Stimulated activated CD4-positive, alpha-beta T cell treated with anti-CD3 and anti-CD28 coated beads, Interleukin-4, amount 100 ng/mL, for 4 hours (primary cell): ENCODE measurements around the gene CPM.

Experiments used
- DNase-seq, 2 experiments: peaks; one replicate each; pipeline ENCODE4 v3.0.0-alpha.2; 2020

Gene CPM

DNA sequence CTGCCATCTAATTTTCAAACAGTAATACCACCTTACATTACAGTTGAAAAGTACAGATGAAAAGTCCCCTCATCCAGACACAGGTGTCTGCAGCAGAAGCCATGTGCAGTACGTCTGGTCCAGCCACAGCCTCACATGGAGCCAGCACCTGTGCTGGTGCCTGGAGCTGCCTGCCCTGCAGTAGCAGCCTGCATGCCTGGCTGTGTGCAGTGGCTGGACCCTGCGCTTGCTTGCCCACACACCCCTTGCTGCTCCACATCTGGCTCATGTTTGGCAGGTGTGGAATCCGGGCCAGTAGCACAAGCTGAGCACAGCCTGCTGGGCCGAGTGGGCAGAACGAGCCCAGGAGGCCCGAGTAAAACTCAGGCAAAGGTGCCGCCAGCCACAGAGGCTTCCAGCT lies 21.8 kb upstream of the CPM start:
- DNase-seq, result no peak

GRCh38 chr12:68953536-68953935 lies 20.6 kb upstream of the CPM start:
- no peak for DNase-seq

DNA sequence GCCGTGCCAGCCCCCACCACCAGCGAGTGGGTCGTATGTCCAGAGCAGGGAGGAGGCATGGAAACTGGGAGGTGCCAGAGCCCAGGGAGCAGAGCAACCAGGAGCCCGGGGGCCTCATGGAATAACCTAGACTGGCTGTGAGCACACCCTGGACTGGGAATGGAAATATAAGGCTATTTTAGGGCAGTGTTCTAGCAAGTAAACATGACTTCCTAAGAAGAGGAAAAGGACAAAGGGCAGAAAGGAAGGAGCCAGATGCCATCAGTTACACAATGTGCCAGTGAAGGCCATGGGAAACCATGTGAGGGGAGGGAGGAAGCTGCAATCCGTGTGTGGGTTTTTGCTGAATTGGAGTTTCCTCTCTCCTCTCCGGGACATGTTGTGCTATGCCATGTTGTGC lies 18.7 kb upstream of the CPM start:
- no peak for DNase-seq

DNA sequence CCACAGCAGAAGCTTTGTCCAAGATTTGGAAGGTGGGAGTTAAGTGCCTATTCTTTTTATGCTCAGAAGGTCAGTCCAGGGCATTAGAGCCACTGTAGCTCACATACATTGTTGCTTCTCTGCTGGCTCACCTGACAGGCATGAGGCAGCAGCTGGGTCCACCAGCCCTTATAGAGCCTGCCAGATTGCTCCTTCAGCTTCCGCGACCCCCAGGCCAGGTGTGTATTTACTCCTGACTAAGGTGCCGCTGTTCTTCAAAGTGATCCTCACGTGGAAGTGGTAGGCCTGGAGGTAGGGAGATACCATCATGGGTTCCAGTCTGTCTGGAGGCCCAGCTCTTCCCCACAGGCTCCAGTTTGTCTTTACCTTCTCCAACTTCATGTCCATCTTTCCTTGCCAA lies 17.5 kb upstream of the CPM start:
- DNase-seq, result no peak

- DNase-seq, result no peak
These were observed 12.3 kb upstream of the CPM start for GRCh38 chr12:68945255-68945654.

DNA sequence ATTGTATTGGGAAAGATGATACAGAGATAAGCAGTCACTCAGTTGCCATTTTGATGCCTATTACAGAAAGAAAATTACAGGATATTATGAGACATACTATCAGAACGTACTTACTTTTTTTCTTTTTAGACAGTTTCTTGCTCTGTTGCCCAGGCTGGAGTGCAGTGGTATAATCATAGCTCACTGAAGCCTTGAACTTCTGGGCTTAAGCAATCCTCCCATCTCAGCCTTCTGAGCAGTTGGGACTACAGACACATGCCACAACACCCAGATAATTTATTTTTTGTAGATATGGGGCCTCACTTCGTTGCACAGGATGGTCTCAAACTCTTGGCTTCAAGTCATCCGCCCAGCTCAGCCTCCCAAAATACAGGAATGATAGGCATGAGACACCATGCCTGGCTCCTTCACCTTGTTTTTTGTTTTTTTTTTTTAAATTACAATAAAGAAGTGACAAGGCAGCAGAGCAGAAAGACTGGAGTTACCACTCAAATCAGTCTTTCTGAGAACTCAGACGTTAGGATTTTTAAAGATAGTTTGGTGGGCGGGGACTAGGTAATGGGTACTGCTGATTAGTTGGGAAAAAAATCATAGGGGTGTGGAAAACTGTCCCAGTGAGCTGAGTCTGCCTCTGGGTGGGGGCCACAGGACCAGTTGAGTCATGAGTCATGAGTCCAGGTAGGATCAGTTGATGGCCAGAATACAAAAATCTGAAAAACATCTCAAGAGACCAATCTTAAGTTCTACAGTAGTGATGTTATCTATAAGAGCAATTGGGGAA lies 11.5 kb upstream of the CPM start:
- no peak for DNase-seq

DNA sequence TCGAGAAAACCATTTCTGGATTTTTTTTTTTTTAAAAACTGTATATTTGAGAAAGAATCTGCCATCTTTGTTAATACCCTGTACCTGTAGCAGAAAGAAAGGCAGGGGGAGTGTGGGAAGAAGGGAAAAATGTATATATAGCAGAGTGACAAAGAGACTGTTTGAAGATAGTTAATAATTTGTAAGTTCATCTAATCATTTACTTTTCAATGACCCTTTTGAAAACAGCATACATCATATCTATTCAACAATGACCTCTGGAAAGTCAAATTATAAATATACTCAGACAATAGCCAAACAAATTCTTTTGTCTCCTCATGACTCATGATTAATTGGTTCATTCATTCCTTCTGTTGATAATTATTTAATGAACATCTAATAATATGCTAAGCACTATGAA lies 10.9 kb upstream of the CPM start:
- DNase-seq, result no peak

- DNase-seq, result no peak
These were observed 7.8 kb upstream of the CPM start for GRCh38 chr12:68940731-68941130.

DNA sequence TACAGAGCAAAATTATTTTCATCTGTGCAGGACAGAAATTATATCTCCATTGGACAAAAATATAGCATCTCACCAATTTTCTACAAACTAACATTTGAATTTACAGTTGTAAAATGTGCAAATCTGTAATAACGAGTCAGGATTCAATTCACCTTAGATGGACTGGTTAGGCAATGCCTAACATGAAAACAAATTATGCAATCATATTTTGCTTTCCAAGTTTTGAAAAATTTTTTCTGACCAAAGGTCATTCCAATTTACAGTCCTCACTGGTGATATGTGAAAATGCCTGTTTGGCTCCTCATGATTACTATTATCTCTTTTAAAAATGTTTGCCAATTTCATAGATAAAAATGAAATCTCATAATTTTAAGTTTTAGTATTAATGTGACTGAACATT lies 6.5 kb upstream of the CPM start:
- no peak for DNase-seq

DNA sequence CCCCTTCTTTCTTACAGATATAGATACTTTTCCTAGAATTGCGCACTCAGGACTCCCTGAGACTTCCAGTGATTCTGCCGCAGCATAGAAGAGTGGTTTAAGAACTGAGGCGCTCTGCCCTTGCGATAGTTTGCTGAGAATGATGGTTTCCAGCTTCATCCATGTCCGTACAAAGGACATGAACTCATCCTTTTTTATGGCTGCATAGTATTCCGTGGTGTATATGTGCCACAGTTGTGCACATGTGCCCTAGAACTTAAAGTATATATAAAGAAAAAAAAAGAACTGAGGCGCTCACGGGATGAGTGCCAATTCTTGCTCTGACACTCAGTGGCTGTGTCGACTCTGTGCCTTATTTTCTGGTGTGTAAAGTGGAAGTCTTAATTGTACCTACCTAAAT lies 1.4 kb upstream of the CPM start:
- no peak for DNase-seq

DNA sequence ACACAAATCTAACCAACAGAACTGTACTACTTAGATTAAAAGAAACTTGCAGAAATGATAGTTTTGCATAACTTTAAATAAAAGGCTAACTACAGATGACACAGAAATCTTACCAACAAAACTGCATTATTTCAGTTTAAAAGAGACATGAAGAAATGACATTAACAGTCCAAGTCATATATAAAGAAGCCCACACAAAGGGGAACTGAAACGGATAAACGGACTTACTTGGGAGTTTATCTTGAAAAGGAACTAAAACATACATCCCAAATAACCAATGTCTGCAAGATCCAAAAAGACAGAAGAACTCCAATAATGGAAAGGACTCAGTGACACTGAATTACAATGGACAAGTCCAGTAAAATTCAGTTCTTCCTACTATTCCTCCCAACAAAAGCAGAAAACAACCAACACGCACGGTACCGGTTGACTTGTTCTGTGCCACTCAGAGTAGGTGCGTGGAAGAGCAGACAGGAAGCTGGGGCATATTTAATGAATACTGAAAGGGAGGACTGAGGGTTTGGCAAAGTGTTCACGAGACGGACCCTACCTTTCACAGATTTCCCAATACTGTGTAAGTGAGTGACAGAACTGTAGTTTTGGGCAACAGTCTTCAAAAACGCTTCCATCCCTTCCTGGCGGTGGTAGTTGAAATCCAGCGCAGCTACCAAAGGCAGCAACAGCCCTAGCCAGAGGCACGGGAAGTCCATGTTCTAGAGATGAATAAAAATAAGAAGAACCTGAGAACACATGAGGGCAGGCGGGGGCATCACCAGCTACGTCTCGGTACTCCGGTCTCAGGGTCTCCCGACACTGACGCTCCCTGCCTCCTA lies 627 bp downstream of the CPM start:
- peak in 1 of 2 experiments; percentile 1 for DNase-seq

GRCh38 chr12:68930178-68930577 lies 2.8 kb downstream of the CPM start:
- no peak for DNase-seq

GRCh38 chr12:68924546-68924945 lies 8.4 kb downstream of the CPM start:
- no peak for DNase-seq

GRCh38 chr12:68919581-68920239 lies 13.3 kb downstream of the CPM start:
- no peak for DNase-seq

- no peak for DNase-seq
These were observed 14.0 kb downstream of the CPM start for GRCh38 chr12:68918960-68919359.

DNA sequence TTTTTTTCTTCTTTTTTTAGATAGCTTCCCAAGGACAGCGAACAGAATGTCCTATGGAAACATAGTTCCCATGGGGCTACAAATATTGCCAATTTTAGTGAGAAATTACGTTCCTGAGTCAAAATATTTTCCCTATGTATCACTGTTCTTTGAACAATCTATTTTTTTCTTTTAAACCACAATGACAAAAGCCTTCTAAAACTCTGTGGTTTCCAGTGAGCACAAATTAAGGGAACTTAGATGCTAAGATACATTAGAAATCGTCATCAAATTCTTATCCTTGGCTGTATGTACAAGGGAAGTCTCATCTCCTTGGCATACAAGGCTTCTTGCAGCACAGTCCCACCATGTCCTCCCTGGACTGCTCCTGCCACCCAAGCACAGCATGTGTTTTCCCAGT lies 17.9 kb downstream of the CPM start:
- DNase-seq, result no peak

DNA sequence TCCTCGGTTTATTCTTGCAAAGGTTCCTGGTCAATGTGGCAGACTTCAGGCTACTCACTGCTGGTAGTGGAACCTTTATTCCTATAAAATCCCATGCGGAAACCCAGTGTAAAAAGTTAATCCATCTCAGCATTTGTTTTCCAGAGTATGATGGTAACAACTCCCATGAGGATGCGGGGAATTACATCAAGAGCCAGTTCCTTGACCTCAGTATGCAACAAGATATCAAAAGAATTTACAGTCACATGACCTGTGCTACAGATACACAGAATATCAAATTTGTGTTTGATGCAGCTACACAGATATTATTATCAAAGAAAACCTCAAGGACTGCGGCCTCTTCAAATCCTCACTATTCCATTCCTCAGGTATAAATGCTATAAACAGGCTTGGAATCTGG lies 19.3 kb downstream of the CPM start:
- no peak for DNase-seq

DNA sequence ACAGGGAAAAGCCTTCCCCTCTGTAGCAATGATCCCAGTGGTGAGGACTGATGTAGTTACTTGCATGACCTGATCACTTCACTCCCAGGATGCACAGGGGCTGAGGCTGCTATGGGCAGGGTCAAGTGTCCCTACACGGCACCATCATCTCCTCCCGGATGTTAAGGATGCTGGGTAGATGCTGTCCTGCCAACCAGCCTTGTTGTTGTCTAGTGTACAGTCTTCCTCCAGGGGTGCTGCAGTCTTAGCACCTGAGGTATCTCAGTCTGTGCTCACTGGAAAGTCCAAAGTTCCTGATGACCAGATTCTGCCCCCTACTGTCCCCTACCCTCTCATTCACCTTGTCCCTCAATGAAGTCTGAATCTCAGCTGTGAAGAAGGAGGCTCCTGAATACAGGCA lies 20.1 kb downstream of the CPM start:
- DNase-seq, result no peak

DNA sequence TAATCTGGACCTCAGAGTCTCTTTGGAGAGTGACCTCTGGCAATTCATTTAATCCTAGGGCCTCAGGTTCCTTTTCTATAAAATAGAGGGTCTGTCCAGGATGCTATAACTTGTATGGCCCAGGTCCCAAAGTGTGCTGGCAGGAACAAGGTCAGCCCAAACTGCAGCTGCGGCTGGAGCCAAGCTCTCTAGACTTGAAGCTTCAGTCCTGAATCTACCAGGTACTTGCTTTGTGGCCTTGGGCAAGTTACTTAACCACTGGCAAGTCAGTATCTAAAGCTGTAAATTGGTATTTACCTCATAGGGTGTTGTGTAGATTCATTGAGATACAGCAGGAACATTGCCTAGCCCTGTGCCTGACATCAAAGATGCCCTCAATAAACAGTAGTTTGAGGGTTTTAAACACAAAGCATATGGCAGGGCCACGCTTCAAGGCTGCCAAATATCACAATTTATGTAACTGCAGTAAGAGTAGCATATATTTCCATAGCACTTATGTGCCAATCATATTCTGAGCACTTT lies 21.7 kb downstream of the CPM start:
- no peak for DNase-seq

DNA sequence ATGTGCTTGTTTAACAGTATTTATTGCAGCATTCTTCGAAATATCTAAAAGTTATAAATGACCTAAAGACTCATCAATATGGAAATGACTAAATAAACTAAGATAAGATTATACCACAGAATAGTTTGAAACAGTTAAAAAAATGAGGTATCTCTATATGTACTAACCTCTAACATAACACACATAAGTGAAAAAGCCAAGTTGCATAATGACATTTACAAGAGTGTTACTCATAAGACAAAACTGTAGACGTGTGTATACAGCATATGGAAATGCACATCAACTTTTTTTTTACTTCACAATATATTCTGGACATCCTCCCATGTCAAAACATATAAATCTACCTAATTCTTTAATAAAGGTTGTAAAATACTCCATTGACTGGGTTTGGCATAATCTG lies 22.8 kb downstream of the CPM start:
- no peak for DNase-seq

DNA sequence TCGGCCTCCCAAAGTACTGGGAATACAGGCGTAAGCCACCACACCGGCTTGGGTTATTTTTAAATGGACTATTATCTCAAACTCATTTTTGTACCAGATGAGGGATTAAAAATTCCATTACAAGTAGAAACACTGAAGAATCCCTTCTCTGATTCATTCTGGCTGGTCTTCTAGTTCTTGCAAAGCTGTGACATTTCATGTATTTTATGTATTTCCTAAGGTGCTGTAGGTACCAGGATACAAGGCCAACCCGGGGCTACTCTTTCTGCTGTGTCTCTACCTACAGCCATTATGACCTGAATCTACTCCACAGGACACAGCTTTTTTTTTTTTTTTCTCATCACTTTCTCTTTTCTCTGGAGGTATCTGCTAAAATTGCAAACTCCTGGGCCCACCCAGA lies 24.9 kb downstream of the CPM start:
- no peak for DNase-seq

DNA sequence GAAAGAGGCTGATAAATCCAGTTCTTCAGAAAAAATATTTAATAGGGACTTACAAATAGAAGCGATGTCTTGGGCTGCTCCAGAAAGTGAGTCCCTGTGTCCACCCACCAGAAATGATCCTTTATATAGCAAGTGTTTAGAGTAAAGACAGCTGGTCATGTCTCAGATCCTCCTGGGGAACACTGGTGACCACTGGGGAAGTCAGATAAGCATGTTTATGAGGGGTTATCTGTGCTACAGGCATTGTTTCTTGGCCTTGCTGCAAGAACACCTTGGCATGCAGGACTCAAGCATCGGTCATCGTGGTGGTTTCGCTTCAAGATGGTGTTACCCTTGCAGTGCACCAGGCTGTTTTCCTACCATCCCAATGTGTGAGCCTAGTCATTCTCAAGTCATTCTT lies 27.2 kb downstream of the CPM start:
- DNase-seq, result no peak

DNA sequence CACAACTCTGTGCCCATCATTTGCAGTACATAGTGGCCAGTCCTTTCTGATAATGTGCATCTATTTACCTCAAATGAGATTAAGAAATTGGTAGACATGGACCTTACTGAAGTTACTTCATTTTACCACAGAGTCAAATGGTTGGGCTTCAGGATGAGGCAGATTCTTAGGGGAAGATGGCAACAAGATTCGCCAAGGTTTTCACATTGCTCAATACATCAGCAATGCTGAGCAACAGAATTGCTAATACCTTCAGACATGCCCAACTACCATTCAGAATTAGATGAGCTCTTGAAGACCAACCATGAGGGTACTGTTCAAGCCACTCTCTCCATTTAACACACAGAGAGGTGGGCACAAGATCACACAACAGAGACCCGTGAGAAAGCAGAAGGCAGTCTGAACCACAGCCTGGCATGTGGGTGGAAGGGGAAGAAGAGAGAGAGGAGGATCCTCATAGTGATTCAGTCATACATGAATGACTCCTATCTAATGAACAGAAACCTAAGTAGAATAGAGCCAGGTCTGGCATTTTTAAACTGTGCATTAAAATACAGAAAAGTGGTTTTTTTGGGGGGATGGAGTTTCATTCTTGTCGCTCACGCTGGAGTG lies 28.5 kb downstream of the CPM start:
- no peak for DNase-seq
